GM12878 (cell line): ENCODE data around the gene LACRT. TPM values are rescaled to one million over a fixed set of nuclear protein-coding genes. Genes with fewer than 3 reads are reported as not detected.

Experiments
- ATAC-seq: fragments of 200-7000 bp; cut with Tn5 transposase; 3 replicates; pipeline ENCODE4 v1.9.1; 2020; ENCODE audit warnings: mild to moderate bottlenecking, moderate library complexity
- BruUV-seq: library from RNA; stranded (reverse); fragments of 400-500 nt; replicated peaks from 2 replicates; lab custom pipeline; 2021; lab: Mats Ljungman, UMichigan
- CTCF ChIA-PET: fragments of 300-600 bp; sonication (Branson Sonifier 250); formaldehyde crosslinking; extraction: SDS; loops from one replicate; lab custom pipeline; 2021; ENCODE audit warnings: inconsistent platforms; lab: Yijun Ruan, JAX
- POLR2A ChIA-PET: fragments of 350-600 bp; formaldehyde crosslinking; extraction: SDS; loops from one replicate; lab custom pipeline; 2021; ENCODE audit warnings: inconsistent platforms; lab: Charles Lee
- RAD21 ChIA-PET: fragments of 300-600 bp; sonication (Branson Sonifier 250); formaldehyde crosslinking; loops from one replicate; lab custom pipeline; 2023; ENCODE audit warnings: antibody characterized with exemption; ENCODE audit not compliant: unreplicated experiment; lab: Charles Lee
- SMC1A ChIA-PET: fragments of 300-600 bp; sonication (Branson Sonifier 250); formaldehyde crosslinking; loops from one replicate; lab custom pipeline; 2023; ENCODE audit not compliant: unreplicated experiment, uncharacterized antibody; lab: Charles Lee
- DNase-seq: peaks from one replicate; pipeline ENCODE4 v3.0.0-alpha.2; 2011; ENCODE audit warnings: low read depth, low spot score
- FAIRE-seq: peaks from 3 replicates; lab custom pipeline; 2011; peaks lifted over from hg19 to GRCh38; lab: Jason Lieb, UNC
- H2AFZ ChIP-seq: 2 replicates; pipeline ENCODE4 v1.6.0; 2011; ENCODE audit warnings: low read depth, low read length, control low read depth; ENCODE audit not compliant: control insufficient read depth
- H3K27ac ChIP-seq: 2 replicates; pipeline ENCODE4 v1.5.1; 2011; ENCODE audit warnings: control low read depth; ENCODE audit not compliant: control insufficient read depth, insufficient read depth
- H3K27me3 ChIP-seq, 2 experiments: replicated peaks in 1 of 2; 2 replicates each; pipeline versions ENCODE4 v1.6.0 to v1.6.1; 2011; ENCODE audit warnings: low read length in 1 of 2; ENCODE audit not compliant: control insufficient read depth in 2 of 2, insufficient read depth in 2 of 2
- H3K36me3 ChIP-seq, 2 experiments: 2 replicates each; pipeline ENCODE4 v1.5.1; 2011; ENCODE audit warnings: low read length in 1 of 2; ENCODE audit not compliant: control insufficient read depth in 2 of 2, insufficient read depth in 2 of 2
- H3K4me1 ChIP-seq: 2 replicates; pipeline ENCODE4 v1.6.1; 2011; ENCODE audit warnings: mild to moderate bottlenecking, low read length, moderate library complexity, mixed read lengths; ENCODE audit not compliant: control insufficient read depth, insufficient read depth
- H3K4me2 ChIP-seq: 2 replicates; pipeline ENCODE4 v1.6.0; 2011; ENCODE audit warnings: control low read depth; ENCODE audit not compliant: control insufficient read depth, insufficient read depth
- H3K4me3 ChIP-seq: fragments of 200-600 bp; sonication (generic); 2 replicates; pipeline ENCODE4 v1.5.1; 2016
- H3K79me2 ChIP-seq: 2 replicates; pipeline ENCODE4 v1.6.0; 2011; ENCODE audit warnings: low read length; ENCODE audit not compliant: control insufficient read depth, insufficient read depth
- H3K9ac ChIP-seq: 2 replicates; pipeline ENCODE4 v1.8.0; 2011; ENCODE audit warnings: low read length, control low read depth, mixed read lengths; ENCODE audit not compliant: control insufficient read depth, insufficient read depth
- H3K9me3 ChIP-seq: replicated peaks from 3 replicates; pipeline ENCODE4 v1.5.1; 2011; ENCODE audit warnings: mild to moderate bottlenecking, low read length; ENCODE audit not compliant: control insufficient read depth, insufficient read depth
- H4K20me1 ChIP-seq: 2 replicates; pipeline ENCODE4 v1.6.0; 2011; ENCODE audit not compliant: control insufficient read depth, insufficient read depth
- MTA3 ChIP-seq: IDR thresholded peaks from 2 replicates; pipeline ENCODE4 v1.6.1; 2012; ENCODE audit warnings: low read length, inconsistent platforms, borderline replicate concordance
- NKRF ChIP-seq: fragments of 450-650 bp; conservative IDR thresholded peaks from 2 replicates; pipeline ENCODE4 v1.6.1; 2017; ENCODE audit warnings: mild to moderate bottlenecking, moderate library complexity
- USF1 ChIP-seq: IDR thresholded peaks from 2 replicates; pipeline ENCODE4 v1.6.1; 2011; ENCODE audit warnings: borderline replicate concordance, low read depth, mild to moderate bottlenecking, moderate library complexity, mixed read lengths, low read length; ENCODE audit not compliant: insufficient read depth; ENCODE audit errors: extremely low read length
- WGBS: methylation state at CpG from one replicate; pipeline ENCODE4 v1.1.6; 2016; ENCODE audit warnings: low lambda C conversion rate; ENCODE audit not compliant: insufficient replicate concordance, insufficient coverage; ENCODE audit errors: missing lambda C conversion rate; 5-methylcytosine and 5-hydroxymethylcytosine counted together
- in situ Hi-C: fragments of 300-500 bp; cut with MboI; formaldehyde crosslinking; loops from 9 replicates; pipeline ENCODE4 v1.14.3; 2018; ENCODE audit warnings: mixed read lengths
- intact Hi-C: fragments of 100-400 bp; cut with micrococcal nuclease; formaldehyde crosslinking; loops from one replicate; pipeline ENCODE4 v1.14.2; 2022; ENCODE audit not compliant: unreplicated experiment
- polyA plus RNA-seq, 11 experiments: library from polyadenylated mRNA; depleted of rRNA in 4 of 11; unstranded in 6 of 11; stranded (reverse) in 5 of 11; fragments of >200 nt; fragmentation: Nextera tagmentation in 4 of 11; fragmentation: Illumina TruSeq in 1 of 11; extraction: Ambion mirVana in 4 of 11; extraction: Trizol in 1 of 11; gene quantifications; 1 replicate in 1 of 11; 2 replicates in 10 of 11; pipeline versions ENCODE4 v1.2.1 to v1.2.3, GENCODE V29; 2011 to 2016; ENCODE audit warnings: inconsistent platforms in 2 of 11, missing spikeins in 2 of 11, low read depth in 1 of 11
- total RNA-seq, 4 experiments: library from RNA; depleted of rRNA in 3 of 4; stranded (reverse); fragments of >200 nt in 3 of 4; fragmentation: Illumina TruSeq in 1 of 4; extraction: Trizol in 1 of 4; gene quantifications; 2 replicates each; pipeline versions ENCODE4 v1.2.1 to v1.2.3, GENCODE V29; 2013 to 2021

Gene LACRT
- total and polyA plus RNA-seq, 10 of the 15 experiments (the other 5 are each of a cell fraction or from before 2014, with no cell fraction given) = not detected

GRCh38 chr12:54611715-54612149 lies 23.0 kb downstream of the LACRT start (continued):
- TF ChIP-seq USF1 (no peak), MTA3 (no peak)

DNA sequence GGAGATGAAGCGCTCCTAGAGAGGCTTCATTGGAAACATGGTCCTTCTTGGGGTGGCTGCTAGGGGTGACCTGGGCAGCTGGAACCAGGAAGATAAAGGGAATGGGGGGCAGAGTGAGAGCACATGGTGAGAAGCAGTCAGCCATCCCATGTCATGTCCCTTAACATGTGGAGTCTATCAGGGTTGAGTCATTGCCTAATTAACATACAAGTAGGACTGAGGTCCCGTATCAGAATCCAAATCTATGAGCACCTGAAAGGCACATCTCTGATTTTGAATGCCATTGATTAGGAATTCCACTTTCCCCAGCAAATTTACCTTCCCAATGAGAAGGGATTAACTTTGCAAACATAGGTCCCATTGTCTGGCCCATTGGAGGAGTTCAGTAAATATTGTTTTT lies 25.9 kb downstream of the LACRT start:
- H3K4me2 ChIP-seq = no peak overlapping the region
- in situ Hi-C loops = no loop called here
- H3K79me2 ChIP-seq = no peaks in the 10 kb centered on the region
- H3K36me3 ChIP-seq = no peaks in the 10 kb centered on the region
- ATAC-seq (no peak), FAIRE-seq (no peak), DNase-seq (no peak)
- no TSS peak for BruUV-seq
- WGBS = 20% methylated on average over 2 of the region's 2 CpGs
- intact Hi-C loops = no loop called here
- no peaks in the 10 kb centered on the region for H3K9me3 ChIP-seq
- no peaks in the 10 kb centered on the region for H3K4me1 ChIP-seq
- RAD21 ChIA-PET = no interaction called here
- SMC1A ChIA-PET = no interaction called here
- no peak overlapping the region for H2AFZ ChIP-seq
- peaks cover 2 to 3% of the 10 kb centered on the region in 2 experiments; a peak in 3 of 4 replicates for H3K27me3 ChIP-seq
- H3K9ac ChIP-seq = no peak overlapping the region
- POLR2A ChIA-PET = no interaction called here
- CTCF ChIA-PET = no interaction called here
- H3K4me3 ChIP-seq = no peak overlapping the region
- no peak for TF ChIP-seq NKRF
- TF ChIP-seq, all 136 proteins: peak for 0
- H4K20me1 ChIP-seq = no peaks in the 10 kb centered on the region
- no peak overlapping the region for H3K27ac ChIP-seq
